Measurements from ENCODE around the gene ZNF722.
"Not testable (repeated sequence)": the region's sequence is repeated elsewhere in the genome, so short reads cannot be mapped to it uniquely, and the experiment has no call there.

Gene ZNF722

DNA sequence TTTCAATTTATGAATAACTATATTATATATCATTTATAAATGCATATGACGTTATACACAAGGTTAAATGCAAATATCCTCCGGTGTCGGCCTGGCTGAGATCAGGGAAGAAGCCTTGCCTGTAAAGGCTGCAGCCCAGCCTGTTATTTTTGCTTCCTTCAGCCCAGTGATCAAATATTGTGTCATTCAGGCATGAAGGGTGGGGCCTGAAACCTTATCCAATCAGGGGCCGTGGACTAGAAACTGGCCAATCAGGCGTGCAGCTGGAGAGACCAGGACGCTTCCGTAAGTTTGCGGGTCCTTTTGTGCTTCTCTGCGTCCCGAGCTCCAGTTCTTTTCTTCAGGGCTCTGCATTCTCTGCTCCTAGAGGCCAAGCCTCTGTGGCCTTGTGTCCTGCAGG lies at the start of gene ZNF722:
Gene ZNF722, plus strand, starts transcription at position 301 of the 400 bp plus-strand sequence. CDS start 113 bp downstream, outside the sequence.
- TF ChIP-seq EZH2 (optimal IDR thresholded peaks at IDR 0.05; ENCODE audit: low read depth, low read length) = no peak
- no peak for TF ChIP-seq CTCF (IDR thresholded peaks at IDR 0.05; ENCODE audit: low read length)
- TF ChIP-seq EZH2phosphoT487 (IDR thresholded peaks at IDR 0.05; ENCODE audit: low read length) = no peak
- H4K20me1 ChIP-seq (ENCODE audit: insufficient read depth, low read length) = no peaks in the 10 kb centered on the region

GRCh38 chr7:63953181-63953580 lies 45.5 kb upstream of the ZNF722 start:
- H3K27me3 ChIP-seq (replicated peaks; ENCODE audit: insufficient read depth, low read length) = no peaks in the 10 kb centered on the region
- no peak overlapping the region for H3K9ac ChIP-seq (ENCODE audit: low read length)
- no peak overlapping the region for H3K4me3 ChIP-seq (ENCODE audit: low read length)
- H3K4me2 ChIP-seq (ENCODE audit: low read depth, low read length) = no peak overlapping the region
- H3F3A ChIP-seq (ENCODE audit: insufficient read depth, low read length) = no peaks in the 10 kb centered on the region
- H3K4me1 ChIP-seq (ENCODE audit: low read length) = no peaks in the 10 kb centered on the region
- DNase-seq = no peak
- no peaks in the 10 kb centered on the region for H3K9me2 ChIP-seq (replicated peaks; ENCODE audit: insufficient read depth, low read length)
- H4K20me1 ChIP-seq (ENCODE audit: insufficient read depth, low read length) = no peaks in the 10 kb centered on the region
- H3K27ac ChIP-seq (ENCODE audit: low read length) = no peak overlapping the region
- H2AFZ ChIP-seq (ENCODE audit: low read length) = no peak overlapping the region
- TF ChIP-seq EZH2phosphoT487 (IDR thresholded peaks at IDR 0.05; ENCODE audit: low read length) (no peak), EZH2 (optimal IDR thresholded peaks at IDR 0.05; ENCODE audit: low read depth, low read length) (no peak), CTCF (IDR thresholded peaks at IDR 0.05; ENCODE audit: low read length) (no peak)
- no peaks in the 10 kb centered on the region for H3K79me2 ChIP-seq (ENCODE audit: low read length)
- no peaks in the 10 kb centered on the region for H3K36me3 ChIP-seq (replicated peaks; ENCODE audit: insufficient read depth, low read length)
- no peaks in the 10 kb centered on the region for H3K9me3 ChIP-seq (replicated peaks; ENCODE audit: insufficient read depth, low read length)

More for the DNA sequence above, at the start of gene ZNF722:
- Histone ChIP-seq H3K79me2 (ENCODE audit: low read length) (no peaks in the 10 kb centered on the region), H3K4me3 (ENCODE audit: low read length) (no peak within 1 kb of the TSS), H2AFZ (ENCODE audit: low read length) (no peak within 1 kb of the TSS), H3K9me2 (replicated peaks; ENCODE audit: insufficient read depth, low read length) (no peaks in the 10 kb centered on the region), H3K4me1 (ENCODE audit: low read length) (no peaks in the 10 kb centered on the region), H3F3A (ENCODE audit: insufficient read depth, low read length) (no peaks in the 10 kb centered on the region), H3K9ac (ENCODE audit: low read length) (no peak within 1 kb of the TSS), H3K9me3 (replicated peaks; ENCODE audit: insufficient read depth, low read length) (no peaks in the 10 kb centered on the region; the same call in 1 of the 2 replicates), H3K27me3 (replicated peaks; ENCODE audit: insufficient read depth, low read length) (no peaks in the 10 kb centered on the region), H3K4me2 (ENCODE audit: low read depth, low read length) (no peak within 1 kb of the TSS), H3K36me3 (replicated peaks; ENCODE audit: insufficient read depth, low read length) (no peaks in the 10 kb centered on the region), H3K27ac (ENCODE audit: low read length) (no peak within 1 kb of the TSS)
- DNase-seq = no peak

DNA sequence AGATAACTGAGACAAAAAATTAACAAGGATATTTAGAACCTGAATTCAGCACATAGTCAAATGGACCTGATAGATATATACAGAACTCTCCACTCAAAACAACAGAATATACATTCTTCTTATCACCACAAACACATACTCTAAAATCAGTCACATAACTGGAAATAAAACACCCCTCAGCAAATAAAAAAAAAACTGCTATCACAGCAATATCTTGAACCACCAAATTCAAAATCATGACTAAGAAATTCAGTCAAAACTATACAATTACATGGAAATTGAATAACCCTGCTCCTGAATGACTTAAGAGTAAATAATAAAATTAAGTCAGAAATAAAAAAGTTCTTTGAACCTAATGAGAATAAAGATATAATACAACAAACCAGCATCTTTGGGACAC lies 30.0 kb upstream of the ZNF722 start:
- Histone ChIP-seq H3K36me3 (replicated peaks; ENCODE audit: insufficient read depth, low read length) (no peaks in the 10 kb centered on the region), H3K9me2 (replicated peaks; ENCODE audit: insufficient read depth, low read length) (no peaks in the 10 kb centered on the region), H4K20me1 (ENCODE audit: insufficient read depth, low read length) (no peaks in the 10 kb centered on the region), H3K4me1 (ENCODE audit: low read length) (no peaks in the 10 kb centered on the region), H3K4me3 (ENCODE audit: low read length) (no peak overlapping the region), H3K4me2 (ENCODE audit: low read depth, low read length) (no peak overlapping the region), H3K27ac (ENCODE audit: low read length) (no peak overlapping the region), H3K27me3 (replicated peaks; ENCODE audit: insufficient read depth, low read length) (no peaks in the 10 kb centered on the region), H2AFZ (ENCODE audit: low read length) (no peak overlapping the region), H3K9ac (ENCODE audit: low read length) (no peak overlapping the region), H3F3A (ENCODE audit: insufficient read depth, low read length) (no peaks in the 10 kb centered on the region), H3K79me2 (ENCODE audit: low read length) (no peaks in the 10 kb centered on the region), H3K9me3 (replicated peaks; ENCODE audit: insufficient read depth, low read length) (no peaks in the 10 kb centered on the region)
- DNase-seq = no peak
- TF ChIP-seq EZH2 (optimal IDR thresholded peaks at IDR 0.05; ENCODE audit: low read depth, low read length) (no peak), EZH2phosphoT487 (IDR thresholded peaks at IDR 0.05; ENCODE audit: low read length) (no peak)

GRCh38 chr7:64015496-64015895 lies 16.8 kb downstream of the ZNF722 start:
- H3K9ac ChIP-seq (ENCODE audit: low read length); H3K4me3 ChIP-seq (ENCODE audit: low read length); H3K9me2 ChIP-seq (replicated peaks; ENCODE audit: insufficient read depth, low read length); H2AFZ ChIP-seq (ENCODE audit: low read length); H3K9me3 ChIP-seq (replicated peaks; ENCODE audit: insufficient read depth, low read length); H3K79me2 ChIP-seq (ENCODE audit: low read length); H3K36me3 ChIP-seq (replicated peaks; ENCODE audit: insufficient read depth, low read length); H4K20me1 ChIP-seq (ENCODE audit: insufficient read depth, low read length); DNase-seq; H3K4me2 ChIP-seq (ENCODE audit: low read depth, low read length); H3F3A ChIP-seq (ENCODE audit: insufficient read depth, low read length); H3K4me1 ChIP-seq (ENCODE audit: low read length); H3K27me3 ChIP-seq (replicated peaks; ENCODE audit: insufficient read depth, low read length); H3K27ac ChIP-seq (ENCODE audit: low read length): not testable (repeated sequence)
